Uterus (tissue), 2 donors: ENCODE measurements around the gene PACSIN2.

Experiments
- POLR2A ChIP-seq, 2 donors: fragments of 450-650 bp; IDR thresholded peaks; one replicate each; pipeline ENCODE4 v1.6.1; 2016; ENCODE audit warnings: antibody characterized with exemption in 2 of 2, mild to moderate bottlenecking in 1 of 2, moderate library complexity in 1 of 2
- TF ChIP-seq, protein P1 (sequence below), 4 experiments: fragments of 200-600 bp in 2 of 4; fragments of 450-650 bp in 2 of 4; sonication (generic) in 2 of 4; IDR thresholded peaks; one replicate each; pipeline ENCODE4 v1.5.1; 2016 to 2019; ENCODE audit warnings: antibody characterized with exemption in 4 of 4, mild to moderate bottlenecking in 2 of 4, moderate library complexity in 1 of 4

DNA sequence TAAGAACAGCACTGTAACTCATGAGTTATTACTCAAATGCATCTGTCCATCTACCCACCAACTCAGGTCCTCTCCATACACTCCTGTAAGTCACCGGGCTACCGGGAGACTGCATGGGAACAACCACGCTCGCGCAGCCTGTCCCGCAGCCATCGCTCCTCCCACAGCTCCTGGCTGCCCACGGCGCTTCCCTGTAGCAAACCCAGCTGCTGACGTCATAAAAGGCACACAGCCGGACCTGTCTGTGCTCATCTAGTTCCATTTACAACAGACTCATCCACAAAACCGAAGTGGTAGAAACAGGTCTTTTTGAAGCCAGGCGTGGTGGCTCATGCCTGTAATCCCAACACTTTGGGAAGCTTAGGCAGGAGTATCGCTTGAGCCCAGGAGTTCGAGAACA, 23.4 kb upstream of the PACSIN2 start:
- no peak for TF ChIP-seq POLR2A (IDR thresholded peaks at IDR 0.05)
- TF ChIP-seq, protein P1, sequence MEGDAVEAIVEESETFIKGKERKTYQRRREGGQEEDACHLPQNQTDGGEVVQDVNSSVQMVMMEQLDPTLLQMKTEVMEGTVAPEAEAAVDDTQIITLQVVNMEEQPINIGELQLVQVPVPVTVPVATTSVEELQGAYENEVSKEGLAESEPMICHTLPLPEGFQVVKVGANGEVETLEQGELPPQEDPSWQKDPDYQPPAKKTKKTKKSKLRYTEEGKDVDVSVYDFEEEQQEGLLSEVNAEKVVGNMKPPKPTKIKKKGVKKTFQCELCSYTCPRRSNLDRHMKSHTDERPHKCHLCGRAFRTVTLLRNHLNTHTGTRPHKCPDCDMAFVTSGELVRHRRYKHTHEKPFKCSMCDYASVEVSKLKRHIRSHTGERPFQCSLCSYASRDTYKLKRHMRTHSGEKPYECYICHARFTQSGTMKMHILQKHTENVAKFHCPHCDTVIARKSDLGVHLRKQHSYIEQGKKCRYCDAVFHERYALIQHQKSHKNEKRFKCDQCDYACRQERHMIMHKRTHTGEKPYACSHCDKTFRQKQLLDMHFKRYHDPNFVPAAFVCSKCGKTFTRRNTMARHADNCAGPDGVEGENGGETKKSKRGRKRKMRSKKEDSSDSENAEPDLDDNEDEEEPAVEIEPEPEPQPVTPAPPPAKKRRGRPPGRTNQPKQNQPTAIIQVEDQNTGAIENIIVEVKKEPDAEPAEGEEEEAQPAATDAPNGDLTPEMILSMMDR (IDR thresholded peaks at IDR 0.05) = no peak
